Sigmoid colon (tissue), 4 donors: ENCODE data around the gene SPAG16.

Experiments
- CTCF ChIP-seq, 4 experiments: fragments of 450-650 bp in 3 of 4; fragments of 200-600 bp in 1 of 4; IDR thresholded peaks; one replicate each; pipeline ENCODE4 v1.5.1; 2016 to 2019; ENCODE audit warnings: antibody characterized with exemption in 4 of 4, mild to moderate bottlenecking in 3 of 4, moderate library complexity in 2 of 4
- POLR2A ChIP-seq, 2 donors: fragments of 450-650 bp; IDR thresholded peaks; one replicate each; pipeline ENCODE4 v1.6.1; 2016; ENCODE audit warnings: antibody characterized with exemption in 2 of 2, mild to moderate bottlenecking in 2 of 2, moderate library complexity in 2 of 2
- POLR2AphosphoS5 ChIP-seq, 4 donors: sonication (generic); formaldehyde crosslinking; IDR thresholded peaks; one replicate each; pipeline ENCODE4 v1.6.1; 2017; ENCODE audit warnings: antibody characterized with exemption in 4 of 4

- no peak for TF ChIP-seq POLR2A (IDR thresholded peaks at IDR 0.05)
- no peak for TF ChIP-seq CTCF (IDR thresholded peaks at IDR 0.05)
- TF ChIP-seq POLR2AphosphoS5 (IDR thresholded peaks at IDR 0.05), result no peak
These were observed 1105.1 kb downstream of the SPAG16 start for GRCh38 chr2:214389334-214389733.
